Prostate gland (tissue), 2 donors: ENCODE results near the gene KANTR. TPM values are rescaled to one million over a fixed set of nuclear protein-coding genes. Genes with fewer than 3 reads are reported as not detected.
"Not testable (repeated sequence)": the region's sequence is repeated elsewhere in the genome, so short reads cannot be mapped to it uniquely, and the experiment has no call there.

Experiments used
- DNase-seq: peaks from one replicate; pipeline ENCODE4 v3.0.0-alpha.2; 2019; ENCODE audit warnings: low spot score
- H3K27ac ChIP-seq, 2 donors: fragments of 200-600 bp; sonication (generic); 2 replicates each; pipeline ENCODE4 v1.5.1; 2017 to 2019
- H3K27me3 ChIP-seq: fragments of 200-600 bp; sonication (generic); replicated peaks from 2 replicates; pipeline ENCODE4 v1.5.1; 2019; ENCODE audit not compliant: insufficient read depth
- H3K36me3 ChIP-seq, 2 donors: fragments of 200-600 bp; sonication (generic); 1 replicate in 1 of 2; 2 replicates in 1 of 2; pipeline versions ENCODE4 v1.5.1 to v1.8.1; 2017 to 2019
- H3K4me1 ChIP-seq: fragments of 200-600 bp; sonication (generic); replicated peaks from 2 replicates; pipeline ENCODE4 v1.5.1; 2019
- H3K4me3 ChIP-seq, 2 donors: fragments of 200-600 bp; sonication (generic); 2 replicates each; pipeline ENCODE4 v1.5.1; 2017 to 2019
- H3K9me3 ChIP-seq: fragments of 200-600 bp; sonication (generic); 2 replicates; pipeline ENCODE4 v1.5.1; 2017
- CTCF ChIP-seq, 4 experiments: fragments of 200-600 bp in 2 of 4; fragments of 450-650 bp in 2 of 4; sonication (generic) in 2 of 4; IDR thresholded peaks; 1 replicate in 3 of 4; 2 replicates in 1 of 4; pipeline ENCODE4 v1.5.1; 2016 to 2019; ENCODE audit warnings: antibody characterized with exemption in 4 of 4, mild to moderate bottlenecking in 2 of 4, moderate library complexity in 2 of 4
- POLR2A ChIP-seq: fragments of 450-650 bp; IDR thresholded peaks from one replicate; pipeline ENCODE4 v1.6.1; 2016; ENCODE audit warnings: antibody characterized with exemption, mild to moderate bottlenecking
- POLR2AphosphoS5 ChIP-seq: sonication (generic); formaldehyde crosslinking; IDR thresholded peaks from one replicate; pipeline ENCODE4 v1.6.1; 2017; ENCODE audit warnings: antibody characterized with exemption
- WGBS: methylation state at CpG from one replicate; pipeline ENCODE4 v1.1.5; 2018; 5-methylcytosine and 5-hydroxymethylcytosine counted together
- intact Hi-C: fragments of 100-400 bp; cut with DNase I; formaldehyde crosslinking; loops from one replicate; pipeline ENCODE4 v1.14.2; 2022
- total RNA-seq, 2 donors: library from RNA; depleted of rRNA; stranded (reverse); fragments of >200 nt; gene quantifications; one replicate each; pipeline ENCODE4 v1.1.0, GENCODE V29; 2016

KANTR gene
- total RNA-seq, 2 donors from 2014 or later: 11.5 to 27.9 TPM

- no peaks in the 10 kb centered on the region for H3K9me3 ChIP-seq
- no peaks in the 10 kb centered on the region for H3K27me3 ChIP-seq
- no peaks in the 10 kb centered on the region for H3K36me3 ChIP-seq
- H3K4me3 ChIP-seq: no peak overlapping the region
- intact Hi-C loops: no loop called here
- WGBS: 97% methylated on average over 2 of the region's 2 CpGs
- TF ChIP-seq POLR2AphosphoS5 (no peak), CTCF (IDR thresholded peaks at IDR 0.05) (no peak), POLR2A (no peak)
- H3K27ac ChIP-seq: no peak overlapping the region
- no peak for DNase-seq
- no peaks in the 10 kb centered on the region for H3K4me1 ChIP-seq
These were observed 62.3 kb downstream of the KANTR start for GRCh38 chrX:53156207-53156596.

- no peaks in the 10 kb centered on the region for H3K36me3 ChIP-seq
- no peaks in the 10 kb centered on the region for H3K4me1 ChIP-seq
- no peak overlapping the region for H3K4me3 ChIP-seq
- H3K27ac ChIP-seq: no peak overlapping the region
- WGBS: 86% methylated on average over 11 of the region's 11 CpGs
- TF ChIP-seq POLR2A (no peak), CTCF (IDR thresholded peaks at IDR 0.05) (no peak), POLR2AphosphoS5 (no peak)
- no peaks in the 10 kb centered on the region for H3K9me3 ChIP-seq
- no peak for DNase-seq
- intact Hi-C loops: no loop called here
- no peaks in the 10 kb centered on the region for H3K27me3 ChIP-seq
These were observed 65.2 kb downstream of the KANTR start for GRCh38 chrX:53159184-53159583.

- peak; percentile 5 for TF ChIP-seq POLR2AphosphoS5
- TF ChIP-seq POLR2A: no peak
- intact Hi-C loops: no loop called here
- WGBS: 28% methylated on average over 6 of the region's 6 CpGs
- Histone ChIP-seq H3K9me3 (no peaks in the 10 kb centered on the region), H3K4me1 (no peaks in the 10 kb centered on the region), H3K4me3 (no peak overlapping the region), H3K36me3 (no peaks in the 10 kb centered on the region), H3K27me3 (no peaks in the 10 kb centered on the region), H3K27ac (no peak overlapping the region)
- peak; percentile 5 for DNase-seq
These were observed 66.5 kb downstream of the KANTR start for GRCh38 chrX:53160297-53160983.

GRCh38 chrX:53163436-53163835 lies 69.5 kb downstream of the KANTR start:
- intact Hi-C loops: no loop called here
- DNase-seq: no peak
- H3K27me3 ChIP-seq: no peaks in the 10 kb centered on the region
- no peaks in the 10 kb centered on the region for H3K36me3 ChIP-seq
- H3K4me1 ChIP-seq: no peaks in the 10 kb centered on the region
- H3K4me3 ChIP-seq: no peak overlapping the region
- H3K27ac ChIP-seq: no peak overlapping the region
- WGBS: 87% methylated on average over 7 of the region's 7 CpGs
- H3K9me3 ChIP-seq: no peaks in the 10 kb centered on the region
- TF ChIP-seq CTCF (IDR thresholded peaks at IDR 0.05): no peak
- no peak for TF ChIP-seq POLR2A
- TF ChIP-seq POLR2AphosphoS5: no peak

- H3K36me3 ChIP-seq, intact Hi-C loops, H3K9me3 ChIP-seq, DNase-seq, H3K27me3 ChIP-seq, H3K27ac ChIP-seq, H3K4me1 ChIP-seq, H3K4me3 ChIP-seq: not testable (repeated sequence)
- 77% methylated on average over 6 of the region's 6 CpGs for WGBS
These were observed 70.6 kb downstream of the KANTR start for GRCh38 chrX:53164566-53164965.

GRCh38 chrX:53166103-53166502 lies 72.2 kb downstream of the KANTR start:
- H3K4me1 ChIP-seq: no peaks in the 10 kb centered on the region
- 86% methylated on average over 3 of the region's 3 CpGs for WGBS
- H3K9me3 ChIP-seq: no peaks in the 10 kb centered on the region
- no peak overlapping the region for H3K27ac ChIP-seq
- DNase-seq: no peak
- no peaks in the 10 kb centered on the region for H3K27me3 ChIP-seq
- no peak overlapping the region for H3K4me3 ChIP-seq
- intact Hi-C loops: no loop called here
- TF ChIP-seq POLR2AphosphoS5 (no peak), CTCF (IDR thresholded peaks at IDR 0.05) (no peak), POLR2A (no peak)
- no peaks in the 10 kb centered on the region for H3K36me3 ChIP-seq
